Sigmoid colon (tissue), 7 donors: Measurements from ENCODE around the gene RAVER2. TPM values are rescaled to one million over a fixed set of nuclear protein-coding genes. Genes with fewer than 3 reads are reported as not detected.

Source experiments
- DNase-seq: peaks from one replicate; pipeline ENCODE4 v3.0.0-alpha.2; 2019
- H3K27ac ChIP-seq, 4 donors: fragments of 200-600 bp; sonication (generic); one replicate each; pipeline ENCODE4 v1.5.1; 2016 to 2019; ENCODE audit warnings: mild to moderate bottlenecking in 1 of 4
- H3K27me3 ChIP-seq, 3 donors: fragments of 200-600 bp; sonication (generic); one replicate each; pipeline ENCODE4 v1.5.1; 2019; ENCODE audit warnings: mild to moderate bottlenecking in 1 of 3
- H3K36me3 ChIP-seq, 4 donors: fragments of 200-600 bp; sonication (generic); one replicate each; pipeline ENCODE4 v1.5.1; 2016 to 2019
- H3K4me1 ChIP-seq, 4 donors: fragments of 200-600 bp; sonication (generic); one replicate each; pipeline ENCODE4 v1.5.1; 2017 to 2019
- H3K4me3 ChIP-seq, 4 donors: fragments of 200-600 bp; sonication (generic); one replicate each; pipeline ENCODE4 v1.5.1; 2017 to 2019; ENCODE audit warnings: mild to moderate bottlenecking in 2 of 4, moderate library complexity in 1 of 4
- H3K9me3 ChIP-seq, 4 donors: fragments of 200-600 bp in 3 of 4; sonication (generic) in 3 of 4; one replicate each; pipeline versions ENCODE4 v1.5.1 to v1.6.1; 2013 to 2019
- CTCF ChIP-seq, 4 experiments: fragments of 450-650 bp in 3 of 4; fragments of 200-600 bp in 1 of 4; IDR thresholded peaks; one replicate each; pipeline ENCODE4 v1.5.1; 2016 to 2019; ENCODE audit warnings: antibody characterized with exemption in 4 of 4, mild to moderate bottlenecking in 3 of 4, moderate library complexity in 2 of 4
- EP300 ChIP-seq, 4 donors: sonication (generic); formaldehyde crosslinking; IDR thresholded peaks; one replicate each; pipeline ENCODE4 v1.6.1; 2017; ENCODE audit warnings: antibody characterized with exemption in 4 of 4
- POLR2A ChIP-seq, 2 donors: fragments of 450-650 bp; IDR thresholded peaks; one replicate each; pipeline ENCODE4 v1.6.1; 2016; ENCODE audit warnings: antibody characterized with exemption in 2 of 2, mild to moderate bottlenecking in 2 of 2, moderate library complexity in 2 of 2
- POLR2AphosphoS5 ChIP-seq, 4 donors: sonication (generic); formaldehyde crosslinking; IDR thresholded peaks; one replicate each; pipeline ENCODE4 v1.6.1; 2017; ENCODE audit warnings: antibody characterized with exemption in 4 of 4
- whole genome bisulfite sequencing, 2 donors: extraction: QIAGEN DNeasy Blood & Tissue Kit; methylation state at CpG; one replicate each; pipeline ENCODE4 v1.1.7; 2013; 5-methylcytosine and 5-hydroxymethylcytosine counted together
- intact Hi-C: fragments of 100-400 bp; cut with DNase I; formaldehyde crosslinking; loops from one replicate; pipeline ENCODE4 v1.15.1; 2023
- polyA plus RNA-seq, 3 donors: library from polyadenylated mRNA; stranded (reverse); fragments of 200-250 nt; gene quantifications; one replicate each; pipeline ENCODE4 v1.2.3, GENCODE V29; 2013
- total RNA-seq, 4 donors: library from RNA; depleted of rRNA; stranded (reverse); fragments of >200 nt; gene quantifications; one replicate each; pipeline ENCODE4 v1.1.0, GENCODE V29; 2016
- donor health status: healthy with polysubstance abuse.
- donor health status: Bipolar disorder and iron deficiency.
- donor health status: healthy.

Gene RAVER2
- total and polyA plus RNA-seq, 7 donors, result 11.9 to 48.8 (median 17.5) TPM

- no peaks in the 10 kb centered on the region for H3K4me1 ChIP-seq
- DNase-seq, result no peak
- no peak overlapping the region for H3K4me3 ChIP-seq
- TF ChIP-seq EP300 (IDR thresholded peaks at IDR 0.05) (no peak), CTCF (IDR thresholded peaks at IDR 0.05) (no peak), POLR2A (IDR thresholded peaks at IDR 0.05) (no peak), POLR2AphosphoS5 (IDR thresholded peaks at IDR 0.05) (no peak)
- WGBS, 2 donors, result 96% methylated on average over 15 of the region's 15 CpGs
- H3K27ac ChIP-seq, result no peak overlapping the region
- intact Hi-C loops, result no loop called here
- H3K36me3 ChIP-seq, result peaks cover 41 to 92% (median 59%) of the 10 kb centered on the region in 4 donors
- no peaks in the 10 kb centered on the region for H3K27me3 ChIP-seq
- no peaks in the 10 kb centered on the region for H3K9me3 ChIP-seq
These were observed 95.0 kb downstream of the RAVER2 start for GRCh38 chr1:64839732-64840405.

GRCh38 chr1:64841330-64842065 is 96.6 kb downstream of the RAVER2 start:
- 71 to 79% methylated on average over 6 of the region's 6 CpGs for WGBS, 2 donors
- intact Hi-C loops, result no loop called here

DNA sequence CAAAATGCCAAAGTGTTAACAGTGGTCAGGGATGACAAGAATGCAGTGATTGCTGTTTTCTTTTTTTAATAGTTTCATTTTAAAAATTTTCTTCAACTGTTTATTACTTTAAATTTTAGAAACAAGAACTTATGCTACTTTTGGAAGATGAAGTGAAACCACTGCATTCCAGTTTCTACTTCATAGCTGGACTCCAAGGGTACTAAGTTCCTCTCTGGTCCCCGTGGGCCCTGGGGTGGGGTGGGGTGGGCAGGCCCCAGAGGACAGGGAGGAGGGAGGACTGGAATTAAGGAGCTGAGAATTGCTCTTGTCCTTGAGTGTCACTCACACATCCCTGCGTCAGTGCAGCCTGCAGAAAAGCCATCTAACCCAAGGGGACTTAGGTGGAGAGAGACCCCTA is 97.3 kb downstream of the RAVER2 start:
- no peak overlapping the region for H3K27ac ChIP-seq
- TF ChIP-seq EP300 (IDR thresholded peaks at IDR 0.05) (no peak), POLR2AphosphoS5 (IDR thresholded peaks at IDR 0.05) (no peak), POLR2A (IDR thresholded peaks at IDR 0.05) (no peak), CTCF (IDR thresholded peaks at IDR 0.05) (no peak)
- no peaks in the 10 kb centered on the region for H3K9me3 ChIP-seq
- H3K4me3 ChIP-seq, result no peak overlapping the region
- no peaks in the 10 kb centered on the region for H3K27me3 ChIP-seq
- intact Hi-C loops, result no loop called here
- no peaks in the 10 kb centered on the region for H3K4me1 ChIP-seq
- no peak for DNase-seq
- peaks cover 37 to 92% (median 49%) of the 10 kb centered on the region in 4 donors for H3K36me3 ChIP-seq
- WGBS, 2 donors, result 59 to 68% methylated on average over 2 of the region's 2 CpGs

More at GRCh38 chr1:64841330-64842065, 96.6 kb downstream of the RAVER2 start:
- H3K27me3 ChIP-seq, result no peaks in the 10 kb centered on the region
- H3K27ac ChIP-seq, result no peak overlapping the region
- H3K9me3 ChIP-seq, result no peaks in the 10 kb centered on the region
- DNase-seq, result no peak
- H3K4me1 ChIP-seq, result no peaks in the 10 kb centered on the region
- no peak for TF ChIP-seq POLR2AphosphoS5 (IDR thresholded peaks at IDR 0.05)
- TF ChIP-seq POLR2A (IDR thresholded peaks at IDR 0.05), result no peak
- no peak for TF ChIP-seq CTCF (IDR thresholded peaks at IDR 0.05)
- TF ChIP-seq EP300 (IDR thresholded peaks at IDR 0.05), result no peak
- H3K4me3 ChIP-seq, result no peak overlapping the region
- H3K36me3 ChIP-seq, result peaks cover 41 to 92% (median 53%) of the 10 kb centered on the region in 4 donors

- WGBS, 2 donors, result 93 to 95% methylated on average over 9 of the region's 9 CpGs
- Histone ChIP-seq H3K27me3 (no peaks in the 10 kb centered on the region), H3K4me3 (no peak overlapping the region), H3K27ac (no peak overlapping the region), H3K9me3 (no peaks in the 10 kb centered on the region), H3K36me3 (peaks cover 31 to 91% (median 43%) of the 10 kb centered on the region in 4 donors), H3K4me1 (no peaks in the 10 kb centered on the region)
- intact Hi-C loops, result no loop called here
- DNase-seq, result no peak
- TF ChIP-seq POLR2AphosphoS5 (IDR thresholded peaks at IDR 0.05) (no peak), EP300 (IDR thresholded peaks at IDR 0.05) (no peak), CTCF (IDR thresholded peaks at IDR 0.05) (no peak), POLR2A (IDR thresholded peaks at IDR 0.05) (no peak)
These were observed 98.8 kb downstream of the RAVER2 start for GRCh38 chr1:64843675-64844074.
